Stimulated activated CD4-positive, alpha-beta T cell treated with anti-CD3 and anti-CD28 coated beads, Interleukin-1b, Interleukin-23, amount 100 ng/mL, for 1 hour (primary cell): ENCODE results near the gene UGT1A10.
"Not testable (repeated sequence)": the region's sequence is repeated elsewhere in the genome, so short reads cannot be mapped to it uniquely, and the experiment has no call there.

Experiments used
- DNase-seq, 2 donors: peaks; one replicate each; pipeline ENCODE4 v3.0.0-alpha.2; 2020; ENCODE audit warnings: low read depth in 2 of 2

The UGT1A10 gene

DNA sequence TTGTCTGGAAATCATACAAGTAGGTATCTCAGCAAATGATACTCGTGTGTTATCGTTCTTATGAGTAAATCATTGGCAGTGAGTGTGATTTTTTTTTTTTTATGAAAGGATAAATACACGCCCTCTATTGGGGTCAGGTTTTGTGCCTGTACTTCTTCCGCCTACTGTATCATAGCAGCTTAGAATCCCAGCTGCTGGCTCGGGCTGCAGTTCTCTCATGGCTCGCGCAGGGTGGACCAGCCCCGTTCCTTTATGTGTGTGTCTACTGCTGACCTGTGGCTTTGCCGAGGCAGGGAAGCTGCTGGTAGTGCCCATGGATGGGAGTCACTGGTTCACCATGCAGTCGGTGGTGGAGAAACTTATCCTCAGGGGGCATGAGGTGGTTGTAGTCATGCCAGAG, at the start of gene UGT1A10:
Gene UGT1A10, plus strand, starts transcription at position 143 of the 400 bp plus-strand sequence. Its CDS starts 75 bp downstream, at position 218.
- DNase-seq, result not testable (repeated sequence)

DNA sequence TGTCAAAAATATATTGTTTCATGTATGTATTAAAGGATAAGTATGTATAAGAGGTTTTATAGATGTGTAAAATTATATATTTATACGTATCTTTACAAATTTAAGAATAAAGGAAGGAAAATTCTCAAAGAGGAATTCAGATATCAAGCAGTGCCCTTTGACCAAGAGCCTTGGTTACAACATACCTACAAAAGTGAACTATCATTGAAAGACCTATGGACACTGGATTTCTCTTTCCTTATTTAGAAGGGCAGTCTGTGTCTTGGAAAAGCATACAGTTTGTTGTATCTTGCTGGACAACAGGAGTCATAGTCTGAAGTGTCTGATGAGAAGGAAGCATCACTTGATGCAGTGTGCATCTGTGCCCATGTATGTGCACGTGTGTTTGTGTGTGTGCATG, 47.8 kb upstream of the UGT1A10 start:
- no peak for DNase-seq

- DNase-seq, result not testable (repeated sequence)
These were observed 43.5 kb upstream of the UGT1A10 start for GRCh38 chr2:233592706-233593105.

GRCh38 chr2:233593201-233593600, 43.0 kb upstream of the UGT1A10 start:
- DNase-seq, result no peak

DNA sequence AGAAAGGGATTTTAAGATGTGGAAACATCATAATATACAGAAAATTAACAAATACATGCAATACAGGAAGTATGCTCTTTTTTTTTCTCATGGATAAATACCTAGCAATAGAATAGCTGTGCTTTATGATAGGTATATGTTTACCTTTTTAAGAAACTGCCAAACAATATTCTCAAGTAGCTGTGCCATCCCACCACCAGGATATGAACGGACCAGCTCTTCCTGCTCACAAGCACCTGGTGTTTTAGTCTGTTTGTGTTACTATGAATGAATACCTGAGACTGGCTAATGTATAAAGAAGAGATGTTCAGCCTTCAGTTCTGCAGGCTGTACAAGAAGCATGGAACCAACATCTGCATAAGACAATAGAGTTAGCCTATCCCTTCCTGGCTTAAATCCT, 38.7 kb upstream of the UGT1A10 start:
- DNase-seq, result no peak

DNA sequence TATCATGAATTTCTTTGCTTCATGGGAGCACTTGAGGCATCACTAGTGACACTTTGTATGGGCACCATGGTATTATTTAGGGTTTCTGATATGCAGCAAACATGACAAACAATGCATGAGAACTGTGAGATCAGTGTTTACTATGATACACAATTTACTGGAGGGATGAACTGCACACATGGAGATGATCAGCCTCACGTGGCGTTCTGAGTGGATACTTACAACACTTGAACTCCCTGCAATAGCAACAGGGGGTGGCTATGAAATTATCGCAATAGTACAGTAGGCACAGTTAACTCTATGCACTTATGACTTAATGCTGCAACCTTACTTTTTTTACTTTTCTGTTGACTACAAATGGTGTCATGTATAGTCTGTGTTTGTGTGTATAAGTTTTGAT, 37.3 kb upstream of the UGT1A10 start:
- no peak for DNase-seq

DNA sequence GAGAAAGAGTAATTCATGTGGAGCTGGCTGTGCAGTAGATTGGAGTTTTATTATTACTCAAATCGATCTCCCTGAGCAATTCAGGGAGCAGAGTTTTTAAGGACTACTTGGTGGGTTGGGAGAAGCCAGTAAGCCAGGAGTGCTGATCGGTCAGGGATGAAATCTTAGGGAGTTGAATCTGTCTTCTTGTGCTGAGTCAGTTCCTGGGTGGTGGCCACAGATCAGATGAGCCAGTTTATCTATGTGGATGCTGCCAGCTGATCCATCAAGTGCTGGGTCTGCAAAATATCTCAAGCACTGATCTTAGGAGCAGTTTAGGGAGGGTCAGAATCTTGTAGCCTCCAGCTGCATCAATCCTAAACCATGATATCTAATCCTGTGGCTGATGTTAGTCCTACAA, 35.9 kb upstream of the UGT1A10 start:
- no peak for DNase-seq

- no peak for DNase-seq
These were observed 34.2 kb upstream of the UGT1A10 start for GRCh38 chr2:233602076-233602475.

DNA sequence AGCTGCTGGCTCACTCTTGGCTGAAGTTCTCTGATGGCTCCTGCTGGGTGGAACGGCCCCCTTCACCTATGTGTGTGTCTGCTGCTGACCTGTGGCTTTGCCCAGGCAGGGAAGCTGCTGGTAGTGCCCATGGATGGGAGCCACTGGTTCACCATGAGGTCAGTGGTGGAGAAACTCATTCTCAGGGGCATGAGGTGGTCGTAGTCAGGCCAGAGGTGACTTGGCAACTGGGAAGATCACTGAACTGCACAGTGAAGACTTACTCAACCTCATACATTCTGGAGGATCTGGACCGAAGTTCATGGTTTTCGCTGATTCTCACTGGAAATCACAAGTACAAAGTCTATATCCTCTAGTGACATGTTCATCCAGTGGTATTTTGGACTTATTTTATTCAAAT, 32.7 kb upstream of the UGT1A10 start:
- no peak for DNase-seq

DNA sequence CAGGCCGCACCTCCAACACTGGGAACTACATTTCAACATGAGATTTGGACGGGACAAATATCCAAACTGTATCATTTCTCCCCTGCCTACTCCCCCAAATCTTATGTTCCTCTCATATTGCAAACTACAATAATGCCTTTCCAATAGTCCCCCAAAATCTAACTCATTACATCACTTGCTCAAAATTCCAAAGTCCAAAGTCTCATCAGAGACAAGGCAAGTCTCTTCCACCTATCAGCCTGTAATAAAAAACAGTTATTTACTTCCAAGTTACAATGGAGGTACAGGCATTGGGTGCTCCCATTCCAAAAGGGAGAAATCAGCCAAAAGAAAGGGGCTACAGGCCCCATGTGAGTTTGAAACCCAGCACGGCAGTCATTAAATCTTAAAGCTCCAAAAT, 31.4 kb upstream of the UGT1A10 start:
- DNase-seq, result no peak

- no peak for DNase-seq
These were observed 30.6 kb upstream of the UGT1A10 start for GRCh38 chr2:233605680-233606079.

- DNase-seq, result no peak
These were observed 25.0 kb upstream of the UGT1A10 start for GRCh38 chr2:233611284-233611683.

DNA sequence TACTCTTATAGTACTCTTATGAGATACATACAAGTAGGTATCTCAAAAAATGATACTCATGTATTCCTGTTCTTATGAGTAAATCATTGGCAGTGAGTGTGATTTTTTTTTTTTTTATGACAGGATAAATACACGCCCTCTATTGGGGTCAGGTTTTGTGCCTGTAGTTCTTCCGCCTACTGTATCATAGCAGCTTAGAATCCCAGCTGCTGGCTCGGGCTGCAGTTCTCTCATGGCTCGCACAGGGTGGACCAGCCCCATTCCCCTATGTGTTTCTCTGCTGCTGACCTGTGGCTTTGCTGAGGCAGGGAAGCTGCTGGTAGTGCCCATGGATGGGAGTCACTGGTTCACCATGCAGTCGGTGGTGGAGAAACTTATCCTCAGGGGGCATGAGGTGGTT, 18.8 kb upstream of the UGT1A10 start, which contains the start of gene UGT1A8:
Gene UGT1A8, plus strand, starts transcription at position 158 of the 400 bp plus-strand sequence. Its CDS starts 75 bp downstream, at position 233.
- DNase-seq, result not testable (repeated sequence)

DNA sequence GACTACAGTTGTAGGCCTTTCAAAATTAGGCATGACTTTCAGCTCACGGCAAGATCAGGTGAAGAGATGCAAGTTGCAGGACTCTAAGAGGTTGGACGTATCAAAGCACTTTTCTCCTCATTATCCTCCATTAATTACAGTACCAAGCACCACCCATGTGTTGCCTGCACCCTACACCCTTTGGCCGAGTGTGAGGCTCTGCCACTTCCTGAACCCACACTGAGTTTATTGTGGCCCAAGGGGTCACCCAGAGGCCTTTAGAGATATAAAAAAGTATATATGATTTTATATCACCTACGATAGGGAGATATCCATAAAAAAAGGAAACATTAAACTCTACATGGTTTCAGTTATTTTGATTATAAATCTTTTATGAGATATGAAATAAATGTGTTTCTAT, 16.0 kb upstream of the UGT1A10 start:
- DNase-seq, result no peak

GRCh38 chr2:233621863-233622262, 14.4 kb upstream of the UGT1A10 start:
- not testable (repeated sequence) for DNase-seq

- no peak for DNase-seq
These were observed 8.8 kb upstream of the UGT1A10 start for GRCh38 chr2:233627331-233628025.

GRCh38 chr2:233638836-233639235, 2.6 kb downstream of the UGT1A10 start:
- DNase-seq, result no peak

GRCh38 chr2:233639860-233640259, 3.6 kb downstream of the UGT1A10 start:
- DNase-seq, result no peak

DNA sequence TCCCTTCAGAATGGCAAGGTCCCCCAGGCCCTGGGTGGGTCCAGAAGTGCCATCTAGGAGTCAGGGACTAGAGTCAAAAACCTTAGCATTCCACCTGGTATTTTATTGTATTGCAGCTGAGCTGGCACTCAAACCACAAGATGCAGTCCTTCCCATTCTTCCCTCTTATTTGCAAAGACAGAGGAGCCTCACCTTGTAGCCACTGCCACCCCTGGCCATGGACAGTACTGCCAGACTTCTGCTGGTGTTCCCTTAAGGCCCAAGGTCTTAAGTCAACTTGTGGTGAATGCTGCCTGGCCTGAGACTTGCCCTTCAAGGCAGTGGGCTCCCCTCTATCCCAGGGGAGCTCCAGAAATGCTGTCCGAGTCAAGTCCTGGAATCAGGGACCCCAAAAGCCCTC, 6.9 kb downstream of the UGT1A10 start:
- DNase-seq, result no peak

- DNase-seq, result not testable (repeated sequence)
These were observed 9.8 kb downstream of the UGT1A10 start for GRCh38 chr2:233646033-233646432.

DNA sequence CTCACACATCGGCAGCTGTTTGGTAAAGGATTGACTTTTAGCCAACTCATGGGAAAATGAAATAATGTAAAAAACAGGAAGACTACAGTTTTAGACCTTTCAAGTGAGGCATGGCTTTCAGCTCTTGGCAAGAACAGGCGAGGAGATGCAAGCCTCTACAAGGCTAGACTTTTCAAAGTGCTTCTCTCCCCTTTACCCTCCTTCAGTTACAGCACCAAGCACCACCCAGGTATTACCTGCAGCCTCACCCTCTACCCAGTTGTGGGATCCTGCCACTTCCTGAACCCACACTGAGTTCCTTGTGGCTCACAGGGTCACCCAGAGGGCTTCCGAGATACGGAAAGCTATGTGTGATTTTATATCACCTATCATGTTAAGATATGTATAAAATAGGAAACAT, 14.7 kb downstream of the UGT1A10 start:
- DNase-seq, result no peak

DNA sequence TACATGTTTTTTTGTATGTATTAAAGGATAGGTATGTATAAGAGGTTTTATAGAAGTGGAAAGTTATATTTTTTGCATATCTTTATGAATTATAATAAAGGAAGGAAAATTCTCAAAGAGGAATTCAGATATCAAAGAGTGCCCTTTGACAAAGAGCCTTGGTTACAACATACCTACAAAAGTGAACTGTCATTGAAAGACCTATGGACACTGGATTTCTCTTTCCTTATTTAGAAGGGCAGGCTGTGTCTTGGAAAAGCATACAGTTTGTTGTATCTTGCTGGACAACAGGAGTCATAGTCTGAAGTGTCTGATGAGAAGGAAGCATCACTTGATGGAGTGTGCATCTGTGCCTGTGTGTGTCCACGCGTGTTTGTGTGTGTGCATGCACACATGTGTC, 15.2 kb downstream of the UGT1A10 start:
- DNase-seq, result no peak

GRCh38 chr2:233654501-233654900, 18.3 kb downstream of the UGT1A10 start:
- no peak for DNase-seq

DNA sequence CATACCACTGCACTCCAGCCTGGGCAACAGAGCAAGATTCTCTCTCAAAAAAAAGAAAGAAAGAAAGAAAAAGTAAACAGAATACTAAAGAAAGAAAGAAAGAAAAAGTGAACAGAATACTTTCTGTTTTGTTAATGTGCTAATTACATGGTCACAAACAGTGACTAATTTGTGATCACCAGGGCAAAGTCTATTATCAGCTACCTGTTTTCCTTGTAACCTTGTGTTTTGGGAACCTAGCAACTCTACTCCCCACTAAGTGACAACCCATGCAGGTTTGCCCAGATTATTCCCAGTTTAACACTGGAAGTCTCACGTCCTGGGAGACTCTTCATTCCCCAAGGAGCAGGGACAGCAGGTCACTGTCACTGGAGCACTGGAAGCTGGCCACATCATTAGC, 18.8 kb downstream of the UGT1A10 start:
- no peak for DNase-seq
